GM23248 (cell line): Measurements from ENCODE around the gene RNLS.

Experiments used
- EZH2 ChIP-seq: fragments of 200-600 bp; sonication (generic); IDR thresholded peaks from 2 replicates; pipeline ENCODE4 v1.6.1; 2018; ENCODE audit warnings: antibody characterized with exemption, mild to moderate bottlenecking; ENCODE audit not compliant: insufficient read depth, poor library complexity, severe bottlenecking
- EZH2phosphoT487 ChIP-seq: fragments of 200-600 bp; sonication (generic); IDR thresholded peaks from 2 replicates; pipeline ENCODE4 v1.6.1; 2018; ENCODE audit warnings: antibody characterized with exemption, moderate library complexity, mild to moderate bottlenecking, low read depth; ENCODE audit not compliant: insufficient read depth

- TF ChIP-seq EZH2 (no peak), EZH2phosphoT487 (no peak)
These were observed 355.0 kb downstream of the RNLS start for GRCh38 chr10:88228130-88228529.
